ENCODE results near the gene TJP2. TPM values are rescaled to one million over a fixed set of nuclear protein-coding genes. Genes with fewer than 3 reads are reported as not detected.
A peak's percentile ranks its signal among the peaks of the same experiment; 100 is the strongest.

TJP2 gene
- total and polyA plus RNA-seq, 2 of the 4 experiments (the other 2 are of a cell fraction) = 38.3 to 49.3 TPM

- H3K18ac ChIP-seq (ENCODE audit: low read depth, low read length) = no peak overlapping the region
- ChIA-PET CTCF (interaction anchor here (0.6 to 2.2 kb wide), 3 partner anchors 13 to 152 kb away, joined by 3 to 6 read pairs (median 5); no protein-coding TSS in a partner anchor), POLR2A (ENCODE audit: unreplicated experiment) (no interaction called here)
- no peak overlapping the region for H3K4me3 ChIP-seq (ENCODE audit: insufficient read depth, low read depth, low read length)
- dilution Hi-C loops (cut with HindIII; ENCODE audit: low sequenced_read_pairs, unreplicated experiment) (no loop called here), intact Hi-C loops (cut with micrococcal nuclease) (no loop called here), in situ Hi-C loops (cut with MboI; ENCODE audit: low sequenced_read_pairs) (no loop called here)
- no peak overlapping the region for H2AK9ac ChIP-seq (replicated peaks; ENCODE audit: low read depth, low read length, poor library complexity)
- no peak overlapping the region for H2AFZ ChIP-seq (replicated peaks; ENCODE audit: low read length, poor library complexity)
- no peak overlapping the region for H3K14ac ChIP-seq (replicated peaks; ENCODE audit: low read depth, low read length)
- H3K4me2 ChIP-seq (ENCODE audit: low read depth, low read length) = no peak overlapping the region
- no peak overlapping the region for H4K91ac ChIP-seq (ENCODE audit: insufficient read depth, low read depth, low read length)
- peaks cover 16% of the 10 kb centered on the region; the same call in 1 of the 2 replicates for H4K20me1 ChIP-seq (ENCODE audit: insufficient read depth, low read length)
- H2BK5ac ChIP-seq (ENCODE audit: low read depth, low read length, poor library complexity, severe bottlenecking) = no peak overlapping the region
- H3K56ac ChIP-seq (ENCODE audit: extremely low read depth, insufficient read depth, low read length) = no peak overlapping the region
- no peak for ATAC-seq (ENCODE audit: low read depth)
- H3K9ac ChIP-seq (ENCODE audit: low read depth, low read length) = no peak overlapping the region
- peaks cover 27 to 59% of the 10 kb centered on the region in 2 experiments for H3K79me1 ChIP-seq (ENCODE audit: low read depth in 1 of 2, low read length in 2 of 2)
- H4K5ac ChIP-seq (ENCODE audit: low read depth, low read length) = no peak overlapping the region
- H3K9me1 ChIP-seq (ENCODE audit: insufficient read depth, low read length) = peaks cover 17% of the 10 kb centered on the region
- H3K36me3 ChIP-seq (ENCODE audit: control insufficient read depth, insufficient read depth, low read length) = no peaks in the 10 kb centered on the region
- H3K4ac ChIP-seq (ENCODE audit: low read depth, low read length) = no peak overlapping the region
- H2AK5ac ChIP-seq (ENCODE audit: low read depth, low read length) = no peak overlapping the region
- no peaks in the 10 kb centered on the region for H3K27me3 ChIP-seq (ENCODE audit: control insufficient read depth, insufficient read depth, low read length)
- no peak for DNase-seq
- H3K27ac ChIP-seq (ENCODE audit: insufficient read depth, low read length) = no peak overlapping the region
- 100% methylated on average over 2 of the region's 5 CpGs; no CpG with 5 or more reads in 1 of the 2 experiments for WGBS, 2 experiments (ENCODE audit: extremely low coverage in 2 of 2, insufficient read length in 1 of 2)
- H2BK120ac ChIP-seq (ENCODE audit: low read depth, low read length) = no peak overlapping the region
- no peaks in the 10 kb centered on the region for H3K9me3 ChIP-seq (ENCODE audit: control insufficient read depth, insufficient read depth, low read length)
- BruUV-seq (replicated peaks) = no TSS peak
- H4K8ac ChIP-seq (ENCODE audit: low read depth in 2 of 2, low read length in 2 of 2) = no peak overlapping the region
- H2BK15ac ChIP-seq (ENCODE audit: low read depth, low read length) = no peak overlapping the region
- H3K23ac ChIP-seq (ENCODE audit: low read depth, low read length) = no peak overlapping the region
- H2BK20ac ChIP-seq (ENCODE audit: low read depth, low read length) = no peak overlapping the region
- H3K4me1 ChIP-seq (ENCODE audit: control insufficient read depth, insufficient read depth, low read length) = peaks cover 8% of the 10 kb centered on the region
- no peak for TF ChIP-seq RFX5 (IDR thresholded peaks at IDR 0.05; ENCODE audit: low read depth, low read length)
- TF ChIP-seq NFE2L2 (IDR thresholded peaks at IDR 0.05; ENCODE audit: low read depth, low read length) = peak; percentile 36; the same call in 1 of the 2 replicates
- TF ChIP-seq USF2 (IDR thresholded peaks at IDR 0.05; ENCODE audit: low read depth, low read length) = no peak
- TF ChIP-seq RCOR1 (IDR thresholded peaks at IDR 0.05; ENCODE audit: insufficient replicate concordance, low read length) = no peak
- 0 out of 2 replicates have a peak, but pooled peaks have one; percentile 4 for TF ChIP-seq MAFK (IDR thresholded peaks at IDR 0.05; ENCODE audit: low read depth, low read length)
- TF ChIP-seq MXI1 (IDR thresholded peaks at IDR 0.05; ENCODE audit: borderline replicate concordance, low read depth, low read length) = no peak
These were observed 32.0 kb downstream of the TJP2 start for GRCh38 chr9:69206047-69206446.
